HepG2 (cell line): ENCODE results near the gene ANKRD53. TPM values are rescaled to one million over a fixed set of nuclear protein-coding genes. Genes with fewer than 3 reads are reported as not detected.

Source experiments
- ATAC-seq: fragments of 200-7000 bp; cut with Tn5 transposase; 3 replicates; pipeline ENCODE4 v1.9.1; 2020; ENCODE audit warnings: mild to moderate bottlenecking, moderate library complexity
- BruUV-seq: library from RNA; stranded (reverse); fragments of 400-500 nt; replicated peaks from 2 replicates; lab custom pipeline; 2021; lab: Mats Ljungman, UMichigan
- CTCF ChIA-PET: fragments of 300-600 bp; formaldehyde crosslinking; extraction: SDS; loops from one replicate; lab custom pipeline; 2021; ENCODE audit warnings: low total read pairs, inconsistent platforms, low intra/inter-chr PET ratio; lab: Yijun Ruan, JAX
- POLR2A ChIA-PET: fragments of 350-600 bp; sonication (Branson Sonifier 250); formaldehyde crosslinking; loops from one replicate; lab custom pipeline; 2020; ENCODE audit warnings: antibody characterized with exemption, inconsistent platforms; lab: Yijun Ruan, JAX
- DNase-seq: peaks from one replicate; pipeline ENCODE4 v3.0.0-alpha.2; 2015; ENCODE audit warnings: low spot score
- FAIRE-seq: peaks from 3 replicates; lab custom pipeline; 2011; peaks lifted over from hg19 to GRCh38; lab: Jason Lieb, UNC
- H2AFZ ChIP-seq: one replicate; pipeline ENCODE4 v1.6.1; 2011; ENCODE audit warnings: low read length, inconsistent platforms
- H3K27ac ChIP-seq: fragments of 300-600 bp; 3 replicates; pipeline ENCODE4 v1.8.0; 2011; ENCODE audit warnings: mixed run types, mild to moderate bottlenecking, mixed read lengths, low read length, inconsistent platforms; ENCODE audit not compliant: insufficient read depth; ENCODE audit errors: extremely low read length
- H3K27me3 ChIP-seq, 2 experiments: fragments of 200-600 bp in 1 of 2; 2 replicates in 1 of 2; 3 replicates in 1 of 2; pipeline versions ENCODE4 v1.6.0 to v1.8.0; 2011; ENCODE audit warnings: low read length in 2 of 2, mild to moderate bottlenecking in 2 of 2, moderate library complexity in 2 of 2, inconsistent platforms in 1 of 2; ENCODE audit not compliant: insufficient read depth in 2 of 2, control insufficient read depth in 1 of 2
- H3K36me3 ChIP-seq, 2 experiments: fragments of 200-600 bp in 1 of 2; replicated peaks in 1 of 2; 2 replicates in 1 of 2; 3 replicates in 1 of 2; pipeline versions ENCODE4 v1.5.1 to v1.8.0; 2011; ENCODE audit warnings: low read length in 2 of 2, inconsistent platforms in 1 of 2; ENCODE audit not compliant: insufficient read depth in 2 of 2, control insufficient read depth in 1 of 2
- H3K4me1 ChIP-seq: 2 replicates; pipeline ENCODE4 v1.5.1; 2012; ENCODE audit warnings: low read length, inconsistent platforms; ENCODE audit not compliant: insufficient read depth
- H3K4me2 ChIP-seq: 2 replicates; pipeline ENCODE4 v1.6.0; 2011; ENCODE audit warnings: low read depth, low read length, inconsistent platforms
- H3K4me3 ChIP-seq, 3 experiments: fragments of 200-600 bp in 1 of 3; sonication (generic), shearing (Covaris generic) in 1 of 3; replicated peaks in 1 of 3; 2 replicates each; pipeline ENCODE4 v1.5.1; 2011 to 2016; ENCODE audit warnings: low read length in 3 of 3, inconsistent platforms in 2 of 3, low read depth in 2 of 3, mild to moderate bottlenecking in 2 of 3, control low read depth in 1 of 3, mixed read lengths in 1 of 3; ENCODE audit not compliant: insufficient read depth in 1 of 3
- H3K79me2 ChIP-seq: one replicate; pipeline ENCODE4 v1.6.1; 2011; ENCODE audit warnings: low read length, inconsistent platforms; ENCODE audit not compliant: insufficient read depth
- H3K9ac ChIP-seq: 2 replicates; pipeline ENCODE4 v1.6.0; 2011; ENCODE audit warnings: mild to moderate bottlenecking, low read depth, low read length, inconsistent platforms; ENCODE audit not compliant: insufficient read depth
- H3K9me3 ChIP-seq: 2 replicates; pipeline ENCODE4 v1.5.1; 2012; ENCODE audit warnings: mild to moderate bottlenecking, low read length
- H4K20me1 ChIP-seq: 2 replicates; pipeline ENCODE4 v1.6.0; 2011; ENCODE audit warnings: inconsistent platforms, mild to moderate bottlenecking, low read length, moderate library complexity; ENCODE audit not compliant: insufficient read depth
- CENPT ChIP-seq: sonication (generic); formaldehyde crosslinking; IDR thresholded peaks from 2 replicates; pipeline ENCODE4 v1.8.0; 2022; ENCODE audit warnings: low read depth, mild to moderate bottlenecking, moderate library complexity, missing genetic modification reagents
- HMGA1 ChIP-seq: sonication (generic); formaldehyde crosslinking; conservative IDR thresholded peaks from 2 replicates; pipeline ENCODE4 v1.4.0; 2020; ENCODE audit warnings: missing genetic modification reagents
- NR1H2 ChIP-seq: sonication (generic); formaldehyde crosslinking; IDR thresholded peaks from 2 replicates; pipeline ENCODE4 v1.8.1; 2022; ENCODE audit warnings: low read depth, missing genetic modification reagents, borderline replicate concordance
- PTBP1 ChIP-seq: fragments of 200-400 bp; formaldehyde crosslinking; IDR thresholded peaks from 2 replicates; pipeline ENCODE4 v1.6.1; 2018; ENCODE audit warnings: low read length, low read depth; ENCODE audit not compliant: poor library complexity, severe bottlenecking
- ZBTB7A ChIP-seq: sonication (generic); formaldehyde crosslinking; IDR thresholded peaks from 2 replicates; pipeline ENCODE4 v1.8.0; 2022; ENCODE audit warnings: mild to moderate bottlenecking, missing genetic modification reagents
- ZBTB7B ChIP-seq: sonication (generic); formaldehyde crosslinking; IDR thresholded peaks from 2 replicates; pipeline ENCODE4 v1.4.0; 2020; ENCODE audit warnings: missing genetic modification reagents
- ZFP37 ChIP-seq: sonication (generic); formaldehyde crosslinking; IDR thresholded peaks from 2 replicates; pipeline ENCODE4 v1.4.0; 2020; ENCODE audit warnings: missing genetic modification reagents, borderline replicate concordance
- ZNF281 ChIP-seq: sonication (generic); formaldehyde crosslinking; IDR thresholded peaks from 2 replicates; pipeline ENCODE4 v1.4.0; 2020; ENCODE audit warnings: missing genetic modification reagents, borderline replicate concordance
- ZNF460 ChIP-seq: sonication (generic); formaldehyde crosslinking; IDR thresholded peaks from 2 replicates; pipeline ENCODE4 v1.5.1; 2020; ENCODE audit warnings: missing genetic modification reagents, mild to moderate bottlenecking, borderline replicate concordance
- ZNF687 ChIP-seq: sonication (generic); formaldehyde crosslinking; IDR thresholded peaks from 2 replicates; pipeline ENCODE4 v1.5.1; 2020; ENCODE audit warnings: mild to moderate bottlenecking, missing genetic modification reagents, moderate library complexity
- ZNF709 ChIP-seq: sonication (generic); formaldehyde crosslinking; IDR thresholded peaks from 2 replicates; pipeline ENCODE4 v1.5.0; 2020; ENCODE audit warnings: mild to moderate bottlenecking, missing genetic modification reagents
- ZNF749 ChIP-seq: sonication (generic); formaldehyde crosslinking; IDR thresholded peaks from 2 replicates; pipeline ENCODE4 v1.8.0; 2022; ENCODE audit warnings: mild to moderate bottlenecking, missing genetic modification reagents, moderate library complexity, borderline replicate concordance
- ZNF850 ChIP-seq: sonication (generic); formaldehyde crosslinking; conservative IDR thresholded peaks from 2 replicates; pipeline ENCODE4 v1.9.0; 2021; ENCODE audit warnings: mild to moderate bottlenecking, missing genetic modification reagents
- WGBS: methylation state at CpG from one replicate; pipeline ENCODE4 v1.1.6; 2017; ENCODE audit warnings: low lambda C conversion rate; 5-methylcytosine and 5-hydroxymethylcytosine counted together
- in situ Hi-C: cut with HindIII; loops from 2 replicates; pipeline ENCODE4 v1.10.0; 2017; ENCODE audit warnings: low pct_unique_long_range_greater_than_20kb; ENCODE audit not compliant: extremely low pct_ligation_motif_present
- intact Hi-C: fragments of 100-400 bp; cut with micrococcal nuclease; formaldehyde crosslinking; loops from one replicate; pipeline ENCODE4 v1.10.0; 2022; ENCODE audit not compliant: unreplicated experiment
- polyA plus RNA-seq, 8 experiments: library from polyadenylated mRNA; depleted of rRNA in 3 of 8; stranded (reverse) in 7 of 8; unstranded in 1 of 8; fragments of >200 nt; fragmentation: Illumina TruSeq in 4 of 8; extraction: Trizol in 4 of 8; gene quantifications; 2 replicates each; pipeline versions ENCODE4 v1.2.1 to v1.2.3, GENCODE V29; 2011 to 2016; ENCODE audit warnings: low read depth in 4 of 8, missing spikeins in 1 of 8, mixed read lengths in 1 of 8; ENCODE audit not compliant: insufficient read depth in 1 of 8
- total RNA-seq, 5 experiments: library from RNA; depleted of rRNA; stranded (reverse); fragments of >200 nt; fragmentation: Illumina TruSeq; extraction: Trizol; gene quantifications; 2 replicates each; pipeline ENCODE4 v1.2.3, GENCODE V29; 2016; ENCODE audit warnings: low read depth in 1 of 5

The ANKRD53 gene
- total and polyA plus RNA-seq, 2 of the 13 experiments (the other 11 are each of a cell fraction or from before 2014, with no cell fraction given) = 0.15 TPM; not detected in 1

GRCh38 chr2:70987386-70987785, 9.0 kb downstream of the ANKRD53 start:
- in situ Hi-C loops = no loop called here
- Histone ChIP-seq H2AFZ (no peak overlapping the region), H3K4me1 (no peaks in the 10 kb centered on the region; the same call in 1 of the 2 replicates), H3K4me3 (no peak overlapping the region), H3K79me2 (no peaks in the 10 kb centered on the region), H3K9me3 (no peaks in the 10 kb centered on the region), H3K27ac (no peak overlapping the region), H3K36me3 (peaks cover 43 to 54% of the 10 kb centered on the region in 2 experiments), H4K20me1 (no peaks in the 10 kb centered on the region), H3K27me3 (no peaks in the 10 kb centered on the region), H3K9ac (no peak overlapping the region), H3K4me2 (no peak overlapping the region)
- WGBS = 100% methylated on average over 1 of the region's 1 CpG
- BruUV-seq = TSS peak; percentile 21
- POLR2A ChIA-PET = no interaction called here
- CTCF ChIA-PET = no interaction called here
- ATAC-seq (no peak), DNase-seq (no peak), FAIRE-seq (no peak)
- intact Hi-C loops = no loop called here
- TF ChIP-seq ZNF687 (CRISPR knock-in tag) = no peak
- no peak for TF ChIP-seq ZBTB7A
- no peak for TF ChIP-seq ZFP37 (CRISPR knock-in tag)
- TF ChIP-seq ZBTB7B (CRISPR knock-in tag) = no peak
- no peak for TF ChIP-seq NR1H2 (CRISPR knock-in tag)
- TF ChIP-seq ZNF281 (CRISPR knock-in tag) = no peak
- TF ChIP-seq HMGA1 (CRISPR knock-in tag) = no peak
- TF ChIP-seq ZNF460 = no peak
- no peak for TF ChIP-seq PTBP1
- no peak for TF ChIP-seq ZNF749 (CRISPR knock-in tag)
- TF ChIP-seq ZNF709 (CRISPR knock-in tag) = no peak
- TF ChIP-seq ZNF850 (CRISPR knock-in tag) = no peak
- TF ChIP-seq CENPT (CRISPR knock-in tag) = no peak
